Astrocyte of the cerebellum (primary cell): ENCODE data around the gene MPDU1.

ENCODE experiments used
- DNase-seq: peaks from one replicate; pipeline ENCODE4 v3.0.0-alpha.2; 2011; ENCODE audit warnings: low read depth
- H3K4me3 ChIP-seq: 2 replicates; pipeline ENCODE4 v1.5.1; 2011; ENCODE audit warnings: mild to moderate bottlenecking, low read depth, low read length, moderate library complexity
- in situ Hi-C: cut with HindIII; loops from 2 replicates; pipeline ENCODE4 v1.10.0; 2017; ENCODE audit warnings: low sequenced_read_pairs
- TF ChIP-seq, protein P1 (sequence below): IDR thresholded peaks from 2 replicates; pipeline ENCODE4 v1.5.1; 2012; ENCODE audit warnings: low read length, low read depth, moderate library complexity, mild to moderate bottlenecking; ENCODE audit errors: missing control alignments

The MPDU1 gene

DNA sequence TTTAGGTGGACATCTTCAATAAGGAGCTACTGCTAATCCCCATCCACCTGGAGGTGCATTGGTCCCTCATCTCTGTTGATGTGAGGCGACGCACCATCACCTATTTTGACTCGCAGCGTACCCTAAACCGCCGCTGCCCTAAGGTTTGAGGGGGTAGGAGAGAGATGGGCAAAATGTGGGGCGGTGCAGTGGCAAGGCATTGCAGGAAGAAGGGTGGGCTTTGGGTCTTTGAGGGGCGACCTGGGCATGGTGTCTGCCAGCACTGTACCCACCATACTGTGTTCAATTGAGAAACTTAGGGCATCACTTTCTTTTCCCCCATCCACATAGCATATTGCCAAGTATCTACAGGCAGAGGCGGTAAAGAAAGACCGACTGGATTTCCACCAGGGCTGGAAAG, 13.3 kb upstream of the MPDU1 start:
- TF ChIP-seq, protein P1, sequence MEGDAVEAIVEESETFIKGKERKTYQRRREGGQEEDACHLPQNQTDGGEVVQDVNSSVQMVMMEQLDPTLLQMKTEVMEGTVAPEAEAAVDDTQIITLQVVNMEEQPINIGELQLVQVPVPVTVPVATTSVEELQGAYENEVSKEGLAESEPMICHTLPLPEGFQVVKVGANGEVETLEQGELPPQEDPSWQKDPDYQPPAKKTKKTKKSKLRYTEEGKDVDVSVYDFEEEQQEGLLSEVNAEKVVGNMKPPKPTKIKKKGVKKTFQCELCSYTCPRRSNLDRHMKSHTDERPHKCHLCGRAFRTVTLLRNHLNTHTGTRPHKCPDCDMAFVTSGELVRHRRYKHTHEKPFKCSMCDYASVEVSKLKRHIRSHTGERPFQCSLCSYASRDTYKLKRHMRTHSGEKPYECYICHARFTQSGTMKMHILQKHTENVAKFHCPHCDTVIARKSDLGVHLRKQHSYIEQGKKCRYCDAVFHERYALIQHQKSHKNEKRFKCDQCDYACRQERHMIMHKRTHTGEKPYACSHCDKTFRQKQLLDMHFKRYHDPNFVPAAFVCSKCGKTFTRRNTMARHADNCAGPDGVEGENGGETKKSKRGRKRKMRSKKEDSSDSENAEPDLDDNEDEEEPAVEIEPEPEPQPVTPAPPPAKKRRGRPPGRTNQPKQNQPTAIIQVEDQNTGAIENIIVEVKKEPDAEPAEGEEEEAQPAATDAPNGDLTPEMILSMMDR: no peak
- no peak overlapping the region for H3K4me3 ChIP-seq
- in situ Hi-C loops: no loop called here
- no peak for DNase-seq

DNA sequence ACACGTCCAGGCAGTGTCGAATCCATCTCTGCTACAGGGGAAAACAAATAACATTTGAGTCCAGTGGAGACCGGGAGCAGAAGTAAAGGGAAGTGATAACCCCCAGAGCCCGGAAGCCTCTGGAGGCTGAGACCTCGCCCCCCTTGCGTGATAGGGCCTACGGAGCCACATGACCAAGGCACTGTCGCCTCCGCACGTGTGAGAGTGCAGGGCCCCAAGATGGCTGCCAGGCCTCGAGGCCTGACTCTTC, 11.4 kb upstream of the MPDU1 start:
- in situ Hi-C loops: no loop called here
- no peak for DNase-seq

DNA sequence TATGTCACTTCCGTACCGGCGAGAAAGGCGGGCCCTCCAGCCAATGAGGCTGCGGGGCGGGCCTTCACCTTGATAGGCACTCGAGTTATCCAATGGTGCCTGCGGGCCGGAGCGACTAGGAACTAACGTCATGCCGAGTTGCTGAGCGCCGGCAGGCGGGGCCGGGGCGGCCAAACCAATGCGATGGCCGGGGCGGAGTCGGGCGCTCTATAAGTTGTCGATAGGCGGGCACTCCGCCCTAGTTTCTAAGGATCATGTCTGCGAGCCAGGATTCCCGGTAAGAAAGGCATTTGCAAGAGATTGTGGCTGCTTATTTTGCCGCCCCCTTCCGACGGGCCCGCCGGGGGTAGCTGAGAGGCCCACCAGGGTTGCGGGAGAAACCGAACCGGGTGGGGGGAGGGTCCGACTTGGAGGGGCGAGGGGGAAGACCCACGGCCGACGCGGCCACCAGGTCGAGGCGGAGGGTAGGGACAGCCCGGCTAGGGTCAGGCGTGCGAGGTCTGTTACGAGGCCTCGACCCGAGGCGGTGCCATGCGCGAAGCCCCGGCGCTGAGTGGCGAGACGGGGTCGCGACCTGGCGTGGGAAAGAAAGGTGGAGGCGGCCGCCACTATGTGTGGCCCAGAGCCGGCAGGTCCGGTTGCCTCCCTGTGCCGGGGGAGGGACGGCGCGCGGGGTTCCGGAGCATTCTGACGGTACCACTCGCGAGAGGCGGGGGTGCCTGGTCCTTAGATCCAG, 10.9 kb upstream of the MPDU1 start:
- H3K4me3 ChIP-seq: peak overlapping the region; percentile 97
- DNase-seq: peak; percentile 98
- in situ Hi-C loops: no loop called here
- TF ChIP-seq, protein P1: no peak

More for the DNA sequence above, 11.4 kb upstream of the MPDU1 start:
- H3K4me3 ChIP-seq: peak overlapping the region; percentile 56
- TF ChIP-seq, protein P1: no peak

DNA sequence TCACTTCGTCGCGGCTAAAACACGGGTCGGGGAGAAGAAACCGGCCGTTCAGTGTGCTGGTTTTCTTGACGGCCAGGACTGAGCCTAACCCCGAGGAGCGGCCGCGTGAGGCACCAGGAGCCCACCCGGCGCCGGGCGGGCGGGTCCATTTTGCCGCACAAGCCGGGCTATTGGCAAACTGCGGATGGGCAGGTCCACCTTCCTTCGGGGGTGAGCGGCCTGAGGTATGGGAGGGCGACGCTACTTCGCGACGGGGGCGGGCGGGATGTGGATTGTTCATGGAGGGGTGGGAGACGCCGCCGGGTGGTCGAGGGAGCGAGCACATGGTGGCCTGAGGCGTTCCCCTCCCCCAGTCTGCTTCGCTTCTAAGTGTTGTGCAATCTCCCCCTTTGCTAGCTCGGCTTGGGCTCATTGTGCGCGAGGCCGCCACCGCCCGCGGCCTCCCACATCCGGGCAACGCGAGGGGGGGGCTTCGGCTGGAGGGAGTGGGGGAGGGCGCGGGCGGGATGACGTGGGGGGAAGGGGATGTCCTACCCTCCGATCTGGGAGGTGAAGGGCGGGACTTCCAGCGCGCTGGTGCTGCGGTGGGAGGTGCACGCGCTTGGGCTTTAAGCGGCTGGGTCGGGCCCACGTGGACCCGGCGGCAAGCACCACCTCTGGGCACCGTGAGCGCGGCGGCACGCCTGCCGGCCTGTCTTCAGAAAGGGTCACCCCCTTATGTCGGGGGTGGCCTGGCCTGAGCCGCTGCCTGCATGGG, 10.2 kb upstream of the MPDU1 start:
- TF ChIP-seq, protein P1: no peak
- DNase-seq: peak; percentile 80
- in situ Hi-C loops: no loop called here
- H3K4me3 ChIP-seq: peak overlapping the region; percentile 97

DNA sequence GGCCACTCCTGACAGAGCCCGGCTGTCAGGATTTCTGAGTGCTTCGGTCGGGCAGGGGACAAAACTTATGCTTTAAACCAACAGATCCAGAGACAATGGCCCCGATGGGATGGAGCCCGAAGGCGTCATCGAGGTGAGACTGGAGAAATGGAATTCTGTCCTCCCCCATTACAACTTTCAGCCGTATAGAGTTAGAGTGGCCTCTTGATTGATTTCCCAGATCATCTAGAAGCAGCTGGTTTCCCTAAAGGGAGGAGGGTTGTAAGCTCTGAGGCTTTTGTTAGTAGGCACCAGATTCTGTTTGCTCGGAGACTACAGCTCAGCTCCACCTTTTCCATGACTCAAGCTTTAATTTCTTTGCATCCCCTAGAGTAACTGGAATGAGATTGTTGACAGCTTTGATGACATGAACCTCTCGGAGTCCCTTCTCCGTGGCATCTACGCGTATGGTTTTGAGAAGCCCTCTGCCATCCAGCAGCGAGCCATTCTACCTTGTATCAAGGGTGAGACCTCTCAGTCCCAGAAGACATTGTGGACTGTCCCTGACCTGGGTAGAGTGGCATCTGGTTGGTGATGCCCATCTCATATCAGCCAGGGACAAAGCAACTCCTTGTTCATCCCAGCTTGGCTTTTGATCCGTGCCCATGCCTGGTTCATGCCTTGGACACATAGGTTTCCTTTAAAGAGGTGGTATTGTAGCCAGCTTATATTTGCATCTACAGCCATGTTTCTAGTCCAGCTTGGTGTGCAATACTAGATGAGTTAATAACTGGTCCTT, 9.3 kb upstream of the MPDU1 start:
- in situ Hi-C loops: no loop called here
- peak overlapping the region; percentile 97 for H3K4me3 ChIP-seq
- no peak for DNase-seq
- TF ChIP-seq, protein P1: no peak

DNA sequence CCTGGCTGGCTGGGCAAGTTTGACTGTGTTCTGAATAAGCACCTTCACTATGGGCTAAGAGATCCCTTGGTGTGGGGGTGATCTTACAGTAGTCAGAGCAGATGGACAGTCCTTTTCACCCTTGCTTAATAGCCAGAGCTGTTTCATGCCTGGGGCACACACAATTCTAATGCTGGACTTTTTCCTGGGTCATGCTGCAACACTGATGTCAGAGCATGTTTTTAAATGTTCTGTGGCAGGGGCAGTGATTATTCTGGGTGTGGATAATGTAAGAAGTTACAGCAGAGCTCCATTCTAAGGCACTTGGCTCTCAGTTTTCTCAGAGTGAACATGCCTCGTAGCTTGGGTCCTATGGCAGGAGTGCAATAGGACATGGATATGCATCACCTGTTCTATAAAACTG, 8.2 kb upstream of the MPDU1 start:
- TF ChIP-seq, protein P1: no peak
- in situ Hi-C loops: no loop called here
- no peak for DNase-seq
- H3K4me3 ChIP-seq: peak overlapping the region; percentile 97
